Effector memory CD8-positive, alpha-beta T cell (primary cell): ENCODE results near the gene HSPG2.
A peak's percentile ranks its signal among the peaks of the same experiment; 100 is the strongest.

ENCODE experiments used
- ATAC-seq: fragments of 150-1000 bp; cut with Tn5 transposase; replicated peaks from 2 replicates; pipeline ENCODE4 v1.10.0; 2021; ENCODE audit warnings: mild to moderate bottlenecking, moderate library complexity
- DNase-seq, 3 experiments: peaks; one replicate each; pipeline ENCODE4 v3.0.0; 2021
- H3K27ac Mint-ChIP-seq, 2 donors: one replicate each; pipeline ENCODE4 v1.8.0; 2022; ENCODE audit warnings: mild to moderate bottlenecking in 2 of 2, mixed read lengths in 2 of 2, moderate library complexity in 2 of 2
- H3K27me3 Mint-ChIP-seq, 2 donors: one replicate each; pipeline ENCODE4 v1.8.0; 2022; ENCODE audit warnings: mixed read lengths in 2 of 2
- H3K36me3 Mint-ChIP-seq: one replicate; pipeline ENCODE4 v1.8.0; 2022; ENCODE audit warnings: mild to moderate bottlenecking, moderate library complexity, mixed read lengths; ENCODE audit not compliant: insufficient read depth
- H3K4me1 Mint-ChIP-seq, 2 donors: one replicate each; pipeline ENCODE4 v1.8.0; 2022; ENCODE audit warnings: low read depth in 2 of 2, mixed read lengths in 2 of 2
- H3K4me3 Mint-ChIP-seq, 2 donors: one replicate each; pipeline ENCODE4 v1.8.0; 2022; ENCODE audit warnings: mild to moderate bottlenecking in 2 of 2, mixed read lengths in 2 of 2, moderate library complexity in 2 of 2
- H3K9me3 Mint-ChIP-seq, 2 donors: one replicate each; pipeline ENCODE4 v1.8.0; 2022; ENCODE audit warnings: mixed read lengths in 2 of 2

The HSPG2 gene

DNA sequence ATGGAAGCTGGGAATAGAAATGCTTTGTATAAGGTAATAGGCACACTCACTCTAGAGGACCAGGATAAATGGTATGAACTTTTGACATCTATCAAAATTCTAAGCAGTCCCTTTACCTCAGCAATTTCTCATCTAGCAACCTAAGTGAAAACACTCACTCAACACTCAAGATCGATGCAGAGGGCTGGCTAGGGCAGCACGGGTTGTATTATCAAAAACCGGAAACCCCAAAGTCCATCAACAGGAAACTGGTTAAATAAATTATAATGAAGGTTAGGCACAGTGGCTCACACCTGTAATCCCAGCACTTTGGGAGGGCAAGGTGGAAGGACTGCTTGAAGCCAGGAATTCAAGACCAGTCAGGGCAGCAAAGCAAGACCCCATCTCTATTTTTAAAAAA lies 163.5 kb downstream of the HSPG2 start:
- H3K27me3 Mint-ChIP-seq, result no peaks in the 10 kb centered on the region

More for the DNA sequence above, 163.5 kb downstream of the HSPG2 start:
- Mint-ChIP-seq H3K9me3 (no peaks in the 10 kb centered on the region), H3K36me3 (peaks cover 10% of the 10 kb centered on the region), H3K4me1 (peaks cover 32 to 44% of the 10 kb centered on the region in 2 donors), H3K27ac (peak overlapping the region; percentile 64 to 89), H3K4me3 (peak overlapping the region; percentile 41 to 55)
- DNase-seq, result peak in 1 of 3 experiments; percentile 11
- ATAC-seq, result peak; percentile 75
